Measurements from ENCODE around the gene YY2.
A peak's percentile ranks its signal among the peaks of the same experiment; 100 is the strongest.

YY2 gene

DNA sequence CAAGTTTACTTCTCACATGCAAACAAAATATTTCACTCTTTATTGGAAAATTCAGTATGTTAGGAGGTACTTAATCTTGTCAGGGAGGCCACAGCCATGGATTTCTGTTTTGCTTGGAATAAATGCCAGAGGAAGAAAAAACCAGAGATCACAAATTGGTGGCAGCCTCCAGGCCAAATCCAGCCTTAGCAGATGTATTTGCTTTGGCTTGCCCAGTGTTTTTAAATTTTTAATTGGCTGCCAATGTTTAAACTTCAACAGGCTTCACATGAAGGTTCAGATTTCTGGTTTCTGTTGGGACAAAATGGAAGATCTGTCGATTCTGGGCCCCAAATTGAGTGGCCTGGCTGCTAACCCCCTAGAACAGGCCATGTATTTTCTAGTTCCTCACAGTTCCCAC, 19.2 kb downstream of the YY2 start:
- no peak for DNase-seq (ENCODE audit: low spot score)

- DNase-seq (ENCODE audit: low spot score) = no peak
Observed at GRCh38 chrX:21881881-21882574, 26.2 kb downstream of the YY2 start.

- peak; percentile 35 for DNase-seq (ENCODE audit: low spot score)
Observed at GRCh38 chrX:21883258-21883657, 27.5 kb downstream of the YY2 start.

DNA sequence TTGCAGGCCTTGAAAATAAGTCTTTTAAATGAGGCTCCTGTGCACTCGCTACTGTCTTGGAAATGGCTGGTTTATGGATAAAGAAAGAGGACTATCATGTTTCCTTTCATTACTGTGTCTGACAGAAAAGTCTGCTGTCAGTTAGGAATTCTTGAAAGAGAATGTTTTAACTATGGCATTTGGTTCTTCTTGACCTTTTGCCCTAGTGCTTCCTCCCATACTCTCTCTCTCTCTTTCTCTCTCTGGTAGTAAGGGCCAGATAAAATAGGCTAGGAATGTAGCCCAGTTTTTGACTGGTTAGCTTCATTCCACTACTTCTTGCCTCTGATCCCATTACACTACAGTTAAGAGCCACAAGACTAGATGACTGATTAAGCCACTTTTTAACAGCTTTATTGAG, 29.8 kb downstream of the YY2 start:
- DNase-seq (ENCODE audit: low spot score) = no peak

DNA sequence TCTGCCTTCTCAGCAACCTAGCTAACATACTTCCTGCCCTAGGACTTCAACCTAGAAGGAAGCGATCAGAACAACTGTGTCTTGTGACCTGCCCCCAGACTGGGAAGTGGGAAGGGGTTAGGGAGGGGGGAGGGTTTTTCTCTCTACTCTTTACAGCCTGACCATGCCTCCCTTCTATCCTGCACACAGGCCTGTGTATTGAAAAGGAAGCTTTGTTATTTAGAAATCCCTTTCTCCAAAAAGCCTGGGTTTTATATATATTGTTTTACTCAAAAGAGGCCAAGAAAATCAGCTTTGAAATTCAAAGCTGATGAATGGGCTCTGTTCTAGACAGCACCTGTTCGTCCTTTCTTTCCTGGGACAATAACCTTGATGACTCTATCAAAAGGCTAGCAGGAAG, 49.5 kb downstream of the YY2 start:
- peak; percentile 10 for DNase-seq (ENCODE audit: low spot score)

GRCh38 chrX:21905953-21906352, 50.2 kb downstream of the YY2 start:
- no peak for DNase-seq (ENCODE audit: low spot score)

DNA sequence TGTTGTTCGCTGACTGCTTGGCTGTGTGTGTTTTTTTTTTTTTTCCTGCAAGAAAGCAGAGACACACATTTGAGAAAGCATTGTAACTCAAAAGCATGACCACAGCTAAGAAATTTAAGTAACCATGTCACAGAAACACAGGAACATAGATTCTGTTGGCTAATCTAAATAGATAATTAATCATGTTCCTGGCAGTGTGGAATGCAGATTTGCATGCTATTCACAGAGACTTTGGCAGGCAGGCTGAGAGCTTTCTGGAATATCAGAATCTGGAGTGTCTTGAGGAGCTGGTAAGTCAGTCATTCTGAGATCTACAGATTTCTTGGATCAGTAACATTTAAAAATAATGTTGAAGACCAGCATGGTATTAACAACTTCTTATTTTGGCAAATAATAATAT, 51.5 kb downstream of the YY2 start:
- DNase-seq (ENCODE audit: low spot score) = no peak
